ENCODE measurements around the gene CNTRL. TPM values are rescaled to one million over a fixed set of nuclear protein-coding genes. Genes with fewer than 3 reads are reported as not detected.

The CNTRL gene
- total and polyA plus RNA-seq, 4 donors = 1.6 to 8.7 (median 4.4) TPM

- H3K9ac ChIP-seq (ENCODE audit: low read depth in 1 of 2, low read length in 2 of 2) = no peak overlapping the region
- no peaks in the 10 kb centered on the region for H3K9me3 ChIP-seq (ENCODE audit: control insufficient read depth in 4 of 4, low read length in 3 of 4)
- H3K27ac ChIP-seq (ENCODE audit: low read depth in 1 of 2, low read length in 2 of 2) = no peak overlapping the region
- H3K4me1 ChIP-seq (ENCODE audit: control insufficient read depth in 4 of 4, insufficient read depth in 4 of 4, low read length in 3 of 4) = peaks cover 0 to 16% (median 7%) of the 10 kb centered on the region in 4 donors
- no peaks in the 10 kb centered on the region for H3K27me3 ChIP-seq (ENCODE audit: control insufficient read depth in 4 of 4, insufficient read depth in 4 of 4, low read length in 3 of 4)
- DNase-seq (ENCODE audit: low spot score) = no peak
- 82% methylated on average over 2 of the region's 2 CpGs for WGBS
- no peak overlapping the region for H3K4me3 ChIP-seq (ENCODE audit: low read depth in 1 of 3, low read length in 3 of 3)
- H3K36me3 ChIP-seq (ENCODE audit: control insufficient read depth in 4 of 4, insufficient read depth in 3 of 4, low read depth in 1 of 4, low read length in 3 of 4) = no peaks in the 10 kb centered on the region
- TF ChIP-seq FOXA1 (IDR thresholded peaks at IDR 0.05) = no peak
- no peak for TF ChIP-seq MAX (IDR thresholded peaks at IDR 0.05)
- no peak for TF ChIP-seq TAF1 (conservative IDR thresholded peaks at IDR 0.05)
- no peak for TF ChIP-seq YY1 (IDR thresholded peaks at IDR 0.05)
- no peak for TF ChIP-seq GABPA (IDR thresholded peaks at IDR 0.05 in 1 of 2, conservative IDR thresholded peaks at IDR 0.05 in 1 of 2)
- TF ChIP-seq FOXA2 (IDR thresholded peaks at IDR 0.05) = no peak
- no peak for TF ChIP-seq REST (IDR thresholded peaks at IDR 0.05)
- TF ChIP-seq EGR1 (IDR thresholded peaks at IDR 0.05; ENCODE audit: low read depth in 2 of 2) = no peak
- TF ChIP-seq ATF3 (IDR thresholded peaks at IDR 0.05) = no peak
- no peak for TF ChIP-seq HNF4G (IDR thresholded peaks at IDR 0.05)
- TF ChIP-seq SP1 (IDR thresholded peaks at IDR 0.05) = no peak
- no peak for TF ChIP-seq ZBTB33 (IDR thresholded peaks at IDR 0.05)
- no peak for TF ChIP-seq RAD21 (IDR thresholded peaks at IDR 0.05)
- TF ChIP-seq JUND (IDR thresholded peaks at IDR 0.05) = no peak
- no peak for TF ChIP-seq CTCF (IDR thresholded peaks at IDR 0.05; ENCODE audit: low read depth, low read length, missing input control)
- no peak for TF ChIP-seq HNF4A (conservative IDR thresholded peaks at IDR 0.05)
Observed at GRCh38 chr9:121118266-121118665, 43.5 kb downstream of the CNTRL start.

GRCh38 chr9:121120386-121120785 is 45.6 kb downstream of the CNTRL start:
- no peak for TF ChIP-seq FOXA2 (IDR thresholded peaks at IDR 0.05)
- no peak for TF ChIP-seq ATF3 (IDR thresholded peaks at IDR 0.05)
- TF ChIP-seq SP1 (IDR thresholded peaks at IDR 0.05) = no peak
- TF ChIP-seq CTCF (IDR thresholded peaks at IDR 0.05; ENCODE audit: low read depth, low read length, missing input control) = no peak
- no peak for TF ChIP-seq JUND (IDR thresholded peaks at IDR 0.05)
- TF ChIP-seq HNF4A (conservative IDR thresholded peaks at IDR 0.05) = no peak
- no peak for TF ChIP-seq YY1 (IDR thresholded peaks at IDR 0.05)
- TF ChIP-seq REST (IDR thresholded peaks at IDR 0.05) = no peak
- Histone ChIP-seq H3K4me3 (ENCODE audit: low read depth in 1 of 3, low read length in 3 of 3) (no peak overlapping the region), H3K9ac (ENCODE audit: low read depth in 1 of 2, low read length in 2 of 2) (no peak overlapping the region), H3K27ac (ENCODE audit: low read depth in 1 of 2, low read length in 2 of 2) (no peak overlapping the region), H3K27me3 (ENCODE audit: control insufficient read depth in 4 of 4, insufficient read depth in 4 of 4, low read length in 3 of 4) (no peaks in the 10 kb centered on the region), H3K9me3 (ENCODE audit: control insufficient read depth in 4 of 4, low read length in 3 of 4) (no peaks in the 10 kb centered on the region), H3K36me3 (ENCODE audit: control insufficient read depth in 4 of 4, insufficient read depth in 3 of 4, low read depth in 1 of 4, low read length in 3 of 4) (no peaks in the 10 kb centered on the region), H3K4me1 (ENCODE audit: control insufficient read depth in 4 of 4, insufficient read depth in 4 of 4, low read length in 3 of 4) (peaks cover 0 to 21% (median 7%) of the 10 kb centered on the region in 4 donors)
- 89% methylated on average over 2 of the region's 2 CpGs for WGBS
- DNase-seq (ENCODE audit: low spot score) = no peak

All from liver (tissue), 9 donors.